A172 (cell line): ENCODE results near the gene ANAPC4. TPM values are rescaled to one million over a fixed set of nuclear protein-coding genes. Genes with fewer than 3 reads are reported as not detected.
"Not testable (repeated sequence)": the region's sequence is repeated elsewhere in the genome, so short reads cannot be mapped to it uniquely, and the experiment has no call there.

Source experiments
- DNase-seq: peaks from one replicate; pipeline ENCODE4 v3.0.0-alpha.2; 2015; ENCODE audit warnings: low spot score
- total RNA-seq: library from RNA; depleted of rRNA; stranded (reverse); fragments of >200 nt; shearing (Covaris generic); gene quantifications from 2 replicates; pipeline ENCODE4 v1.2.3, GENCODE V29; 2014; rRNA removed

ANAPC4 gene, protein sequence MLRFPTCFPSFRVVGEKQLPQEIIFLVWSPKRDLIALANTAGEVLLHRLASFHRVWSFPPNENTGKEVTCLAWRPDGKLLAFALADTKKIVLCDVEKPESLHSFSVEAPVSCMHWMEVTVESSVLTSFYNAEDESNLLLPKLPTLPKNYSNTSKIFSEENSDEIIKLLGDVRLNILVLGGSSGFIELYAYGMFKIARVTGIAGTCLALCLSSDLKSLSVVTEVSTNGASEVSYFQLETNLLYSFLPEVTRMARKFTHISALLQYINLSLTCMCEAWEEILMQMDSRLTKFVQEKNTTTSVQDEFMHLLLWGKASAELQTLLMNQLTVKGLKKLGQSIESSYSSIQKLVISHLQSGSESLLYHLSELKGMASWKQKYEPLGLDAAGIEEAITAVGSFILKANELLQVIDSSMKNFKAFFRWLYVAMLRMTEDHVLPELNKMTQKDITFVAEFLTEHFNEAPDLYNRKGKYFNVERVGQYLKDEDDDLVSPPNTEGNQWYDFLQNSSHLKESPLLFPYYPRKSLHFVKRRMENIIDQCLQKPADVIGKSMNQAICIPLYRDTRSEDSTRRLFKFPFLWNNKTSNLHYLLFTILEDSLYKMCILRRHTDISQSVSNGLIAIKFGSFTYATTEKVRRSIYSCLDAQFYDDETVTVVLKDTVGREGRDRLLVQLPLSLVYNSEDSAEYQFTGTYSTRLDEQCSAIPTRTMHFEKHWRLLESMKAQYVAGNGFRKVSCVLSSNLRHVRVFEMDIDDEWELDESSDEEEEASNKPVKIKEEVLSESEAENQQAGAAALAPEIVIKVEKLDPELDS
- 32.9 and 33.2 TPM in 2 replicates for total RNA-seq

DNA sequence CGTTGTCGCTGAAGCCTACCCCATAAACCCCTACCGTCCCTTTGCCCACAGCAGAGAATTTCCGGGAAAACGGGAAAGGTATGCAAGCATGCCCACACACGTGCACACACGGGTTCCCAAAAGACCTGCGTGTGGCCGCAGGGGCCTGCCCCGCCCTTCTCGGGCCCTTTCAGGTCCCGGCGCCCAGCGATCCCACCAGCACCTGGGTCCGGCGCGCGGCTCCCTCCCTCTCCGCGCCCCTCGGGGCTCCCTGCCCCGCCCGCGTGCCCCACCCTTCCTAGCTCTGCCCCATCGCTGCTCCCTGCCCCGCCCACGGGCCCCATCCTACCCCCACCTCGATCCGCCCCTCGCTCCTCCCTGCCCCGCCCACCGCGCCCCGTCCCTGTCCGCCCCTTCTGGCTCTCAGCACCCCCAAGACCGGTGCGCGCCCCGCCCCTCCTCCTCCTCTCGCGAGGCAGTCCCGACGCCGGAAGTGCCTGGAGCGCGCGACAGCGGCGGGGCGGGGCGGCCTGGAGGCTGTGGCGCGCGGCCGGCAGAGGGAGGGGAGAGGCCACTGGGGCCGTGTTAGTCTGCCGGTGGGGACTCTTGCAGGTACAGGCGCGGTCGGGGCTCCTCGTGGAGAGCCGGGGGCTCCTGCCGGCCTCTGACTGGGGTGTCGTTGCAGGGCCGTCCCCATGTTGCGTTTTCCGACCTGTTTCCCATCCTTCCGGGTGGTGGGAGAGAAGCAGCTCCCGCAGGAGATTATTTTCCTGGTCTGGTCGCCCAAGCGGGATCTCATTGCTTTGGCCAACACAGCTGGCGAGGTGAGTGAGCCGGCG lies at the start of gene ANAPC4:
Gene ANAPC4, plus strand, starts transcription at position 510 of the 818 bp plus-strand sequence. Its CDS starts 165 bp downstream, at position 675.
- DNase-seq, result peak; percentile 87

DNA sequence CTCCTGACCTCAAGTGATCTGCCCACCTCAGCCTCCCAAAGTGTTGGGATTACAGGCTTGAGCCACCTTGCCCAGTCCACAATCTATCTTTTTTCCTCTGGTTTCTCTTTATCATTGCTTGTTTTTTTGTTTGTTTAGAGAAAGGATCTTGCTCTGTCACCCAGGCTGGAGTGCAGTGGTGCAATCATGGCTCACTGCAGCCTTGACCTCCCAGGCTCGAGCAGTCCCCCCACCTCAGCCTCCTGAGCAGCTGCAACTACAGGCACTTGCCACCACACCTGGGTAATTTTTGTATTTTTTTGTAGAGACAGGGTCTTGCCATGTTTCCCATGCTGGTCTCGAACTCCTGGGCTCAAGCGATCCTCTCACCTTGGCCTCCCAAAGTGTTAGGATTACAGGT lies 48.6 kb upstream of the ANAPC4 start:
- not testable (repeated sequence) for DNase-seq

DNA sequence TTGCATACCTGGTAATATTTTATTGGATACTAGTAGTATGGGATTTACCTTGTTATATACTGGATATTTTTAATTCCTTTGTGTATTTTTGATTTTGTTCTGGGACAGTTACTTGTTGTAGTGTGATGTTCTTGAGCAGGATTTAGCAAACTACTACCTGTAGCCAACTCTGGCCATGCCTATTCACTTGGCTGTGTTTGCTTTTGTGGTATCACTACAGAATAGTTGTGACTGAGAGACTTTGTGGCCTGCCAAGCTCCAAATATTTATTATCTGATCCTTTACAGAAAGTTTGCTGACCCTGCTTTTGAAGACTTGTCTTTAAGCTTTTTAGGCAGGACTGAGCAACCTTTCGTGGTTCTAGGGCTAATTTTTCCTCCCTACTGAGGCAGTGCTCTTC lies 46.7 kb upstream of the ANAPC4 start:
- no peak for DNase-seq

DNA sequence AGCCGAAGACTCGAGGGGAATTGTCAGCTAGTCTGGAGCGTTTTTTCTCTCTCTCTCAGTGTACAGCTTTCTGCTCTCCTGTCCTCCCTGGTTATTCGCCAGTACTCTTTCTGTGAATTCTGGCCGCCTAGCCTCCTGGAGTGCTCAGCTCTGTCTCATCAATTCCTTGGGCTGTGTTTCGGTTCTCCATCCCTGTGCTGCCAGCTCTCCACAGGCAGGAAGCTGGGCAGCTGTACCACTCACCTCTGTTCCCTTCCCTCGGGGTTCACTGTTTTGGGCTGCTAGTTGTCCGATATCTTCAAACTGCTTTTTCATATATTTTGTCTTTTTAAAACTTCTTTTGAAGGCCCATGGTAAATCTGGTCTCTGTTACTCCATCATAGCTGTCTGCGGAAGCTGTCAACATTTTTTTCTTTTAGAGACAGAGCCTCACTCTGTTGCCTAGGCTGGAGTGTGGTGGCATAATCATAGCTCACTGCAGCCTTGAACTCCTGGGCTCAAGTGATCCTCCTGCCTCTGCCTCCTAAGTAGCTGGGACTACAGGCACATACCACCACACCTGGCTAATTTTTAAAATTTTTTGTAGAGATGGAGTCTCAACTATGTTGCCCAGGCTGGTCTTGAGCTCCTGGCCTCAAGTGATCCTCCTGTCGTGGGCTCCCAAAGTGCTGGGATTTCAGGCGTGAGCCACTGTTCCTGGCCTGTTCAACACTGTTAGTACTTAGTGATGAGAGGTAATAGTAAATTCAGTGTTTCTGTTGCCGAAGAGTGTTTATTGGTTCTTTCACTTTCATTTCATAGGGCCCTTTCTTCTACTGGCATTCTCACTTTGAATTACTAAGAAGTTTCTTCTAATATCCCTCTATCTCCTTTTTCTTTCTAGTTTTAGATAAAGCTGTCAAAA lies 45.9 kb upstream of the ANAPC4 start:
- no peak for DNase-seq

DNA sequence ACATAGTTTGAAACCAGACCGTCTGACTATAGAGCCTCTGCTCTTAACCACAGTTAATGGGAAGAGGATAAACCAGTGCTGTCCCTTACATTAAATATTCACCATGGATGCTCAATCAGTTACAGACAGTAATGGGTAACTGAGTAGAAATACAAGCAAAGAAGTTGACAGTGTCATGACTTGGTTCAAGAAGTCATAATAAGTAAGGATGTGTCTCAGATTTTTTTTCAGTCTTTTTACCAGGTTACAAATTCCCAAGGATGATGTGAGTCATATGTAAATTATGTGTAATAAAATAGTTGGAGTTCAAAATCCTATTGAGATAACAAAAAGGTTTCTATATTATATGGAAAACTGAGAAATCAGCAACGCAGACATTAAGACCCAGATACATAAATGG lies 33.4 kb upstream of the ANAPC4 start:
- no peak for DNase-seq

DNA sequence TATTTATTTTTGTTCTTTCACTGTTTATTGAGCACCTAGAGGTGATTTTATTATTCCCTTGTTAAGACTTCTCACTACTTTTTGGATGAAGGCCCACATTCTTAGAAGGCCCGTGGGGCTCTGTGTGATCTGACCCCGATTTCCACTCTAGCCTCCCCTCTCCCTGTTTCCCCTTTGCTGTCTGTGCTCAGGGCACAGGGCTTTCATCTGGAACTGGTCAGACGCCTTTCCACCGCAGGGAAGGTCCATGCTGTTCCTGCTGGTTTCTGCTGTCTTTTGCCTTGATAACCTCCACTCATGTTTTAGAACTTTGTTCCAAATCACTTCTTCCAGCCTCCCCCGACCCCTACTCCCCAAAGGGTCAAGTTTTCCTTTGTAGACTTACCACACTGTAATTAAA lies 31.3 kb upstream of the ANAPC4 start:
- no peak for DNase-seq

DNA sequence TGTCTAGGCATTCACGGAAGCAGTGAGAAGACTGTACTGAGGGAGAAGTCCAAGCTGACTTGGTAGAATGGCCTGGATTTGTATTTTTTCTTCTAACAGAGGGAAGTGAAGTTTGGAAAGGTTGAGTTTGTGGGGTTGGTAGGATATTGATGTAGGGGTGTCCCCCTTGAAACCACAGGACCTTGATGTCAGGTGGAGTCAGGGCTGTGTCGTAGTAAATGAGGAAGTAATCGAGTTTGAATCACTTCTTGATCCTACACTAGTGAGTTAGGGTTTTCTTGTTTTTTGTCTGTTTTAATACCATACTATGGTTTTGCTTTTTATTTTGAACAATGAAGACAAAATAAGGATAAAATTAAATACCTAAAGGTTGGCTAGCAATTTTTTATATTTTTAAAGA lies 30.1 kb upstream of the ANAPC4 start:
- no peak for DNase-seq

DNA sequence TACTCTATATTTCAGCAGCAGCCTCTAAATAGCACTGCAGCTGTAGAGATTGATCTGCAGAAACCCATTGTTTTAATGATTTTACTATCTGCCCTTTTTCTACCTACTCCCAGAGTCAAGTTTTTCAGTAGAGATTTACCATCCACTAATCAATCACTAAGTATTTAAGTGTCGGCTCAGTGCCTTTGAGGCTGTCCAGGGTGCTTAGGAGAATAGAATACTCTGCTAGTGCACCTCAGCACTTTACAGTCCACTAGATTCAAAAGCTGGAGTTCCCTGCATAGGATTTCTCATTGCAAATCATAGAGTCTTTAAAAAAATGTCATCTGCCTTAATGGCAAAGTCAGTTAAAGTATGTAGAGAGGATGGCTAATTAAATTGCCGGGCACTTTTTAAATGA lies 29.6 kb upstream of the ANAPC4 start:
- no peak for DNase-seq

DNA sequence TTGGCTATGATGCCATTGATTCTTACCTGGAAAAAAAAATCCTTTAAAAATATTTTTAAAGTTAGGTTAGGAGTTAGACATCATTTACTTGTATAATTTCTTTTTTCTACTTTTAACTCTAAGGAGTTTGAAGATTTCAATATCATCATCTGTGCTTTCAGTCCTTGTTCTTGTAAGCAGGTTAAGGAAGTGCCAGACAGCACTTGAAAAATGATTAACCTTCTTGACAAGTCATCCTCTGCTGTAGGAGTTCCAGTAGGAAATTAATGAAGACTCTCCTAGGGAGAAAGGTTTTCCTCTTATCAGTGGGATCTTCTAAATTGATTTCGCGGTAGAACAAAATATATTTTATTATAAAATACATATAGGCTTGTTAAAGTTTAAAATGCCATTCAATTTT lies 29.1 kb upstream of the ANAPC4 start:
- DNase-seq, result no peak

DNA sequence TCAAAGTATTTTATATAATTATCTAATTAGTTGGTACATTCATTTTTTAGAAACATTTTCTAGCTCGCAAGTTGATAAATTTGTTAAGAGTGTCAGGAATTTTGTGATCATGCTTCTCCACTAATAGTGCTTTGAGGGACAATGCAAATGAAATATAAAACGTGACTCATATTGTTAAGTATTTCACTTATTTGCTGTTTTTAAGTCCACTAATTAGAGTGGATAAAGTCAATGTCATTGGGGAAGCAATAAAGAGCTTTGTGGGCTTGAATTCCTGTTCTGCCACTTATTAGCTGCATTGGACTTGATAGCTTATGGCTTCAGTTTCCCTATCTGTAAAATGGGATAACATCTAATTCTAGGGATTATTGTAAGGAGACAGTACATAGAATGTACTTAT lies 26.5 kb upstream of the ANAPC4 start:
- peak; percentile 62 for DNase-seq

DNA sequence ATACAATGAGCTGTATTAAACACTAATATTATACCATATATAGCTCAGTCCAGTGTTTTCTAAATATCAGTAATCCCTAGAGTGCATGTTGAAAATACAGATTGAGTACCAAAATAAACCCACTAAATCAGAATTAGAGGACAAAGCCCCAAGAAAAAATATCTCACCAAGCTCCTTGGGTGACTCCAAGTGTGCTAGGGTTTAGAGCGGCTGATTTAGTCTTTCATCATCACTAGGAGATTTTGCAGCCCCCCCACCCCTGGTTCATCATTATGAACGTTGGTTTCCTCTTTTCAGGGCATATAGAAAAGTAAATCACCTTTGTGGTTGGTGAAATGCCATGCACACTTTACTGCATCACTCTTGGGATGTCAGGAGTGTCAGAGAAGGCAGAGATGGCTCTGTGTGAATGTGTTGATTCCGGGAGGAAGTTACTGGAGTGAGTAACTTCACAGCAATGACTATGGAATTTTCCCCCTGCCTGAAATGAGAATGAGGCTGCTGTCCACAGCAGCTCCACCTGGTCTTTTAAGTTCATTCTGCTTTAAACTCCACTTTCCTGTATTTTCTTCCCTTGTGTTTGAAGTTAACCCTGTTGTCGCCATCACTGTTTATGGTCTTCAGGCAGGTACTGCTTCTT lies 25.2 kb upstream of the ANAPC4 start:
- peak; percentile 78 for DNase-seq

DNA sequence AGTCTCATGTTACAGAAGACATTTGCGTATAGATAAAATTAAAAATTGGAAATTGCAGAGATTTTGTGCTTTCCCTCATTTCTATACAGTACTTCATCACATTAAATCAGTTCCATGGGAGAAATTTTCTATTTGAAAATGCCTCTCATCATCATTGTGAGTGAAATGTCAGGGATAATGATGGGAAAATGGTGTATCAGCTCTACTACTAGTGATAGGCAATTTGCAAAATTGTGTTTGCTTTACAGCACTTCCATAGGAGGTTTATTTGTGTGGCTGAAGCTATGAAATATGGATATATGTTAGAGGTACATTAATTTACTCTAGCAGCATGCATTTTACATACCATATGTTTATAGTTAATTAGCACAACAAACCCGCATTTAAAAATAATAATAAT lies 21.0 kb upstream of the ANAPC4 start:
- DNase-seq, result no peak

DNA sequence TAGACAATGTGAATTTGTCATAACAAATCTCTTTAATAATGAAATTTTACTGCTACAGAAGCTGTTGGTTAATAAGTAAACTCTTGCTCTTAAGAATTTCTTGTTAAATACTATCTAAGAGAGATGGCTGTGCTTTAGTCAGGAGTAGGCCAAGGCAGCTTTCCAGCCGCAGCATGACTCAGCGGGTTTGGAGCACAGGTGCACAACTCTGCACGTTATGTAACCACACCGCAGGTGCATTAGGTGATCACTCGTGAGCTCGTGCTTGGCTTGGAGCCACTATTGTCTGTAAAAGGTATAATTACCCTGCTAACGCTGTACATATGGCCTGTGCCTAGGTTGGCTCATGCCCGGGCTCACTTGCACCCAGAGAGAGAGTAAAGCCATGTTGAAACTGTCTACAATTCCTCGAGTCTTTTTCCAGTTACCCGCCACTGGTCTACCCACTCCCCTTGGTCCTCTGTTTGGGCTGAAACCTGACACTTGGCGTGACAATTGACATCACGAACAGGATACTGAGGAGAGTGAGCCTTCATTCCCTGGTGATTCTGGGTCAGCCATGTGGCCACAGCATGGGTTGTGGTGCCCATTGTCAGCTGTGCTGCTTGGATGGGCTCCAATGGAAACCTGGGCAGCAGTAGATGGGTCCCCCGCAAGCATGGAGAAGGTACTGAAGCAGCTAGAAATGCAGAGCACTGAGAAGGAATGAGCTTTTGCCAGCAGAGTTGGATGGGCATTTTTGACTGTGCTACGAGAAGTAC lies 18.4 kb upstream of the ANAPC4 start:
- no peak for DNase-seq

DNA sequence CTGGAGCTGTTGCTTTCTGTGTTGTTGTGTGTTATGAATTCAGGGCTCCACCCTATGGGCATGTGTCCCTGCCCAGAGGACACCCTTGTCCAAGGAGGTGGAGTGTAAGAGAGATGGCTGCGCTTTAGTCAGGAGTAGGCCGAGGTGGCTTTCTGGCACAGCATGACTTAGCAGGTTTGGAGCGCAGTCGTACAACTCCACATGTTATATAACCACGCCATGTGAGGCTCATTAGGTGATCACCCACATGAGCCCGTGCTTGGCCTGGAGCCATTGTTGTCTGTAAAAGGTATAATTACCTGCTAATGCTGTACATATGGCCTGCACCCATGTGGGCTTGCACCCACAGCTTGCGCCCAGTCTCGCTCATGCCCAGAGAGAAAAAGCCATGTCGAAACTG lies 15.8 kb upstream of the ANAPC4 start:
- DNase-seq, result no peak

DNA sequence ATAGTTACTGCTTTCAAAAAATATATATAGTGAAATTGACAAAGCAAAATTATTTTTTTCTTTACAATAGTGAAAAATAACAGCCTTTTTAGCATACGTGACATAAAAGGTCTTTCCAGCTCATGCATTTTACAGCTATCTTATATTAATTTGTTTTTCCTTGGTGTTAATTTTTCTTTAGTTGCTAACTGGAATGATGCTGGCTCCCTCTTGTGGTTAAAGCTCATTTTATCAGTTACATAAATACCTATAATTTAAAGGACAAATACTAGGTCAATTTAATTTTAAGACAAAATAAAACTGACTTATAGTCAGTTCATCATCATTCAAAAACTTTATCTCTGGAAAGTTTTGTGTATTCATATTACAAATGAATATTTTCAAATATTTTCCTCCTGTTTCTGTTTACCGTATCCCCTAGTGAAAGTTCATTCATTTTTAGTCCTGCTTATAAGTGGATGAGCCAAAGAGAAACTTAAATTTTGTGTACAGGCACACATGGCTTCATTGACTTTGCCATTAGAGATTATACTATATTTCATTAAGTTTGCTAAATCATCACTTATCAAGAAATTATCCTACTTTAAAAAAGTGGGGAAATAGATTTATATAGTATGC lies 9.9 kb upstream of the ANAPC4 start:
- peak; percentile 36 for DNase-seq

DNA sequence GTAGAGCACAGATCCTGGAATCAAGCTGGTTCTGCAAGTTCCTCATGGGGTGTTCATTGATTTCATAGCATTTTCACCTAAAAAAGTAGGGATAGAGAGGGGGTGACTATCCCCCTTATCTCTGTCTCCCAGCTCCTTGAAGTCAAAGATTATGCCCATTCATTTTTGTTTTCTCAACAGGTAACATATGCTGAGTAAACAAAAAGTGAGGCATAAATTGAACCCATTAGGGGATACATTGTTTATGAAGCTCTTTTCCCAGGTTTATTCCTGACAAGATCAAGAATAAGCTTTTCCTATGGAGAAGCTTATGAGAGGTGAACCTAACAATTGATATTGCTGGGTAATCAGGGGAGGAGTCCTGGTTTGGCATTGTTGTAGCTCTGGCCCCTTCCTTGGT lies 9.2 kb upstream of the ANAPC4 start:
- DNase-seq, result no peak

DNA sequence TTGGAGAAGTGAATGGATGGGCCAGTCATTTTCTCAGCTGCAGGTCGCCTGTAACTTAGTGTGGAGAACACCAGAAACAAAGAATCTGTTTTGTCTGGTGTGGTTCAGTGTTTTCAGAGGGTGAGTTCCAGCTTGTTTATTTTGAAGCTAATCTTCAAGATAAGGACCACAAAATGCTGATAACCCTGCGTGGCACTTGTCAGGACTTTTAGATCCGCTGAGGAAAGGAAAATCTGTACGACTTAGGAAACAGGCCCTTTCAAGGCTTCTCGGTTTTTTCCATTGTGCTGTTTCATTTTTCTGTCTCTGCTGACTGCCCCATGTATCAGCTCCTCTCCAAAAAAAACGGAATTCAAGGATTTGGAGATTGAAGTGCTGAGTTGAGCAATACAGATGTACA lies 8.7 kb upstream of the ANAPC4 start:
- no peak for DNase-seq

DNA sequence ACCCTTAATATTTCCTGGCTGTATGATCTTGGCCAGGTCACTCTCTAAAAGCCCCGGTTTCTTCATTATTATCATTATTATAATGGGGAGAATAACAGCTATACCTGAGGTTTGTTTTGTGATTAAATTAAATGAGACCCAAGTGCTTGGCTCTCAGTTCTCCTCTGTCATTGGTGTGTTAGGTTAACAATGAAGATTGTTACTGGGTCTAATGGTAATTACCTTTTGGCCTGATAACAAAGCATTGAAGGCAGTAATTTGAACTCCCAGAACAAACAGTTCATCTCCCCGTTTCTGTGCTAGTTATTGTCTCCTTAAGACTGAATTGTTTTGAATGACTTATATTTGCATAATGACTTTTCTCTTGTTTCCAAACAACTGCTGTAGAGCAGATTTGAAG lies 6.8 kb upstream of the ANAPC4 start:
- DNase-seq, result no peak

DNA sequence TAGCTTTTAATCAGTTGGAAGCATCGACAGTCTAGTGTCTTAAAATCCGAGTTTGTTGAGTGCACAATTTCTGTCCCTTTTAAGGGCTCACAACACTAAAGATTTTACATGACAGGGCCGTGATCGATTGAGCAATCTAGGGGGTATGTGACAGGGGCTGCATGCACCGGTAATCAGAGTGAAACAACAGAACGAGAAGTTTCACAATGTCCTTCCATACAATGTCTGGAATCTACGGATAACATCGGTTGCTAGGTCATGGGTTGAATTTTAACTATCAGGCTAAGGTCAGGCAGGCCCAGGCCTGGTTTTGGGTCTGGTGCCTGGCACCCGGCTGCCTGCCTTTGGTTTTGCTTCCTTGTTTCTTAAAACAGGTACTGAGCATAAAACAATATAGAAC lies 4.5 kb upstream of the ANAPC4 start:
- not testable (repeated sequence) for DNase-seq
